HEK293 (cell line): ENCODE results near the gene FRYL.

ENCODE experiments used
- CTCF ChIA-PET: fragments of 350-600 bp; formaldehyde crosslinking; extraction: SDS; loops from one replicate; lab custom pipeline; 2021; ENCODE audit warnings: antibody characterized with exemption; lab: Yijun Ruan, JAX
- POLR2A ChIA-PET: fragments of 300-600 bp; formaldehyde crosslinking; extraction: SDS; loops from one replicate; lab custom pipeline; 2020; ENCODE audit warnings: antibody characterized with exemption, inconsistent platforms; lab: Yijun Ruan, JAX
- H3K27ac ChIP-seq: fragments of 200-500 bp; sonication (Bioruptor generic); 2 replicates; pipeline ENCODE4 v1.5.1; 2014; ENCODE audit warnings: low read depth, low read length, control low read depth, inconsistent platforms; ENCODE audit errors: extremely low read depth
- H3K36me3 ChIP-seq, 2 experiments: fragments of 200-500 bp in 1 of 2; sonication (Bioruptor generic) in 1 of 2; 1 replicate in 1 of 2; 2 replicates in 1 of 2; pipeline ENCODE4 v1.5.1; 2014 to 2017; ENCODE audit warnings: inconsistent platforms in 2 of 2, low read length in 2 of 2; ENCODE audit not compliant: control insufficient read depth in 2 of 2, insufficient read depth in 1 of 2
- H3K4me1 ChIP-seq: fragments of 200-500 bp; sonication (Bioruptor generic); 2 replicates; pipeline ENCODE4 v1.5.1; 2014; ENCODE audit warnings: mild to moderate bottlenecking, low read length, inconsistent platforms; ENCODE audit not compliant: control insufficient read depth, insufficient read depth
- H3K4me3 ChIP-seq: 2 replicates; pipeline ENCODE4 v1.5.1; 2011; ENCODE audit warnings: low read depth, mild to moderate bottlenecking, control low read depth, low read length, moderate library complexity
- H3K9me3 ChIP-seq: fragments of 200-500 bp; sonication (Bioruptor generic); 2 replicates; pipeline ENCODE4 v1.5.1; 2014; ENCODE audit warnings: low read depth, low read length, inconsistent platforms; ENCODE audit not compliant: control insufficient read depth, insufficient read depth
- AEBP2 ChIP-seq: fragments of 450-650 bp; formaldehyde crosslinking; IDR thresholded peaks from 2 replicates; pipeline ENCODE4 v1.5.1; 2016; ENCODE audit warnings: missing biosample characterization, missing genetic modification characterization, borderline replicate concordance
- ATF2 ChIP-seq: fragments of 450-650 bp; formaldehyde crosslinking; IDR thresholded peaks from 2 replicates; pipeline ENCODE4 v1.5.1; 2016; ENCODE audit warnings: missing biosample characterization, missing genetic modification characterization, low read depth
- MEIS1 ChIP-seq: sonication (generic); formaldehyde crosslinking; IDR thresholded peaks from 2 replicates; pipeline ENCODE4 v1.8.1; 2022; ENCODE audit warnings: missing genetic modification reagents, mild to moderate bottlenecking, borderline replicate concordance
- OVOL3 ChIP-seq: fragments of 450-650 bp; formaldehyde crosslinking; IDR thresholded peaks from 2 replicates; pipeline ENCODE4 v1.5.1; 2016; ENCODE audit warnings: missing biosample characterization, missing genetic modification characterization
- WT1 ChIP-seq: fragments of 450-650 bp; formaldehyde crosslinking; IDR thresholded peaks from 2 replicates; pipeline ENCODE4 v1.5.1; 2016; ENCODE audit warnings: missing biosample characterization, missing genetic modification characterization
- ZBTB17 ChIP-seq: fragments of 450-650 bp; formaldehyde crosslinking; IDR thresholded peaks from 2 replicates; pipeline ENCODE4 v1.5.1; 2016; ENCODE audit warnings: missing biosample characterization, missing genetic modification characterization
- ZBTB6 ChIP-seq: fragments of 450-650 bp; formaldehyde crosslinking; IDR thresholded peaks from 2 replicates; pipeline ENCODE4 v1.5.1; 2017; ENCODE audit warnings: missing biosample characterization, missing genetic modification characterization
- ZFP37 ChIP-seq: fragments of 450-650 bp; formaldehyde crosslinking; IDR thresholded peaks from 2 replicates; pipeline ENCODE4 v1.5.1; 2016; ENCODE audit warnings: missing biosample characterization, missing genetic modification characterization
- ZNF221 ChIP-seq: fragments of 450-650 bp; formaldehyde crosslinking; IDR thresholded peaks from 2 replicates; pipeline ENCODE4 v1.5.1; 2017; ENCODE audit warnings: missing biosample characterization, missing genetic modification characterization, borderline replicate concordance
- ZNF354C ChIP-seq: fragments of 450-650 bp; formaldehyde crosslinking; IDR thresholded peaks from 2 replicates; pipeline ENCODE4 v1.5.1; 2016; ENCODE audit warnings: missing biosample characterization, missing genetic modification characterization, low read depth, borderline replicate concordance
- ZNF398 ChIP-seq: fragments of 450-650 bp; formaldehyde crosslinking; IDR thresholded peaks from 2 replicates; pipeline ENCODE4 v1.5.1; 2017; ENCODE audit warnings: missing biosample characterization, missing genetic modification characterization
- ZNF449 ChIP-seq: fragments of 450-650 bp; formaldehyde crosslinking; IDR thresholded peaks from 2 replicates; pipeline ENCODE4 v1.5.1; 2017; ENCODE audit warnings: missing biosample characterization, mild to moderate bottlenecking, missing genetic modification characterization, moderate library complexity
- ZNF580 ChIP-seq: fragments of 450-650 bp; formaldehyde crosslinking; IDR thresholded peaks from 2 replicates; pipeline ENCODE4 v1.5.1; 2016; ENCODE audit warnings: missing biosample characterization, missing genetic modification characterization
- ZNF610 ChIP-seq: fragments of 450-650 bp; formaldehyde crosslinking; IDR thresholded peaks from 2 replicates; pipeline ENCODE4 v1.5.1; 2016; ENCODE audit warnings: missing biosample characterization, missing genetic modification characterization, borderline replicate concordance
- ZNF639 ChIP-seq: fragments of 450-650 bp; formaldehyde crosslinking; IDR thresholded peaks from 2 replicates; pipeline ENCODE4 v1.5.1; 2016; ENCODE audit warnings: missing biosample characterization, missing genetic modification characterization
- ZNF654 ChIP-seq: fragments of 450-650 bp; formaldehyde crosslinking; IDR thresholded peaks from 2 replicates; pipeline ENCODE4 v1.5.1; 2016; ENCODE audit warnings: low read depth, missing biosample characterization, missing genetic modification characterization
- ZNF670 ChIP-seq: fragments of 450-650 bp; formaldehyde crosslinking; IDR thresholded peaks from 2 replicates; pipeline ENCODE4 v1.5.1; 2016; ENCODE audit warnings: missing biosample characterization, missing genetic modification characterization, low read depth
- ZNF704 ChIP-seq: fragments of 450-650 bp; formaldehyde crosslinking; IDR thresholded peaks from 2 replicates; pipeline ENCODE4 v1.5.1; 2016; ENCODE audit warnings: missing biosample characterization, missing genetic modification characterization
- ZNF76 ChIP-seq: fragments of 450-650 bp; formaldehyde crosslinking; IDR thresholded peaks from 2 replicates; pipeline ENCODE4; 2016; ENCODE audit warnings: low read depth, missing biosample characterization, missing genetic modification characterization, borderline replicate concordance
- ZNF785 ChIP-seq: fragments of 450-650 bp; formaldehyde crosslinking; IDR thresholded peaks from 2 replicates; pipeline ENCODE4 v1.5.1; 2016; ENCODE audit warnings: missing biosample characterization, missing genetic modification characterization
- ZNF791 ChIP-seq: fragments of 450-650 bp; formaldehyde crosslinking; IDR thresholded peaks from 2 replicates; pipeline ENCODE4 v1.5.1; 2016; ENCODE audit warnings: missing biosample characterization, missing genetic modification characterization
- ZSCAN16 ChIP-seq: fragments of 450-650 bp; formaldehyde crosslinking; IDR thresholded peaks from 2 replicates; pipeline ENCODE4 v1.5.1; 2016; ENCODE audit warnings: missing biosample characterization, missing genetic modification characterization

Gene FRYL

GRCh38 chr4:48704091-48704802 lies 75.8 kb downstream of the FRYL start:
- CTCF ChIA-PET, result interaction anchor here (0.8 kb wide), 1 partner anchor 79 kb away, joined by 7 read pairs; no protein-coding TSS in a partner anchor
- Histone ChIP-seq H3K36me3 (peaks cover 0 to 2% of the 10 kb centered on the region in 2 experiments; a peak in 1 of 3 replicates), H3K4me3 (no peak overlapping the region), H3K27ac (no peak overlapping the region), H3K4me1 (no peaks in the 10 kb centered on the region), H3K9me3 (no peaks in the 10 kb centered on the region)
- POLR2A ChIA-PET, result no interaction called here
- TF ChIP-seq ZBTB6 (no peak), ZNF670 (tag by site-specific recombination) (no peak), AEBP2 (tag by site-specific recombination) (no peak), MEIS1 (no peak), ZFP37 (no peak), ZNF639 (tag by site-specific recombination) (no peak), OVOL3 (tag by site-specific recombination) (no peak), ZNF704 (tag by site-specific recombination) (no peak), ZNF610 (tag by site-specific recombination) (no peak), ZNF791 (tag by site-specific recombination) (no peak), ZBTB17 (tag by site-specific recombination) (no peak), ZNF221 (tag by site-specific recombination) (no peak), ZNF580 (tag by site-specific recombination) (no peak), WT1 (tag by site-specific recombination) (no peak), ZNF785 (tag by site-specific recombination) (no peak), ZNF354C (no peak), ZNF654 (tag by site-specific recombination) (no peak)

GRCh38 chr4:48699475-48699874 lies 80.6 kb downstream of the FRYL start:
- H3K36me3 ChIP-seq, result no peaks in the 10 kb centered on the region
- H3K4me1 ChIP-seq, result peaks cover 6% of the 10 kb centered on the region
- TF ChIP-seq ZNF76 (no peak), ZNF398 (no peak), ZNF449 (tag by site-specific recombination) (peak; percentile 14; the same call in 1 of the 2 replicates), ZSCAN16 (tag by site-specific recombination) (no peak), ATF2 (tag by site-specific recombination) (no peak)
- ChIA-PET POLR2A (interaction anchor here (0.7 to 1.4 kb wide), 2 partner anchors 12 to 81 kb away, joined by 3 to 5 read pairs; partner anchors contain the start of gene FRYL), CTCF (interaction anchor here (1.2 kb wide), 1 partner anchor 19 kb away, joined by 4 read pairs; no protein-coding TSS in a partner anchor)
- no peak overlapping the region for H3K4me3 ChIP-seq
- no peak overlapping the region for H3K27ac ChIP-seq
- H3K9me3 ChIP-seq, result no peaks in the 10 kb centered on the region
